HG03060 (cell line): ENCODE measurements around the gene KIF26B.

Experiments
- ATAC-seq: cut with Tn5 transposase; IDR thresholded peaks from one replicate; pipeline ENCODE4 v1.9.1; 2021; ENCODE audit warnings: low read depth, moderate number of reproducible peaks; ENCODE audit not compliant: unreplicated experiment

The KIF26B gene

GRCh38 chr1:245483247-245483646 is 328.5 kb downstream of the KIF26B start:
- ATAC-seq: no peak

GRCh38 chr1:245484176-245484575 is 329.4 kb downstream of the KIF26B start:
- ATAC-seq: no peak

GRCh38 chr1:245485996-245486395 is 331.2 kb downstream of the KIF26B start:
- no peak for ATAC-seq

GRCh38 chr1:245486775-245487470 is 332.1 kb downstream of the KIF26B start:
- no peak for ATAC-seq

- ATAC-seq: no peak
These were observed 333.8 kb downstream of the KIF26B start for GRCh38 chr1:245488346-245489129.

- no peak for ATAC-seq
These were observed 335.1 kb downstream of the KIF26B start for GRCh38 chr1:245489838-245490237.

- ATAC-seq: no peak
These were observed 338.2 kb downstream of the KIF26B start for GRCh38 chr1:245493029-245493428.

- no peak for ATAC-seq
These were observed 340.9 kb downstream of the KIF26B start for GRCh38 chr1:245495681-245496080.

GRCh38 chr1:245500546-245500945 is 345.8 kb downstream of the KIF26B start:
- no peak for ATAC-seq

- ATAC-seq: no peak
These were observed 346.8 kb downstream of the KIF26B start for GRCh38 chr1:245501633-245502032.

GRCh38 chr1:245503548-245503947 is 348.8 kb downstream of the KIF26B start:
- no peak for ATAC-seq

- ATAC-seq: no peak
These were observed 355.4 kb downstream of the KIF26B start for GRCh38 chr1:245510144-245510543.

- no peak for ATAC-seq
These were observed 357.6 kb downstream of the KIF26B start for GRCh38 chr1:245512181-245512888.

GRCh38 chr1:245512980-245513578 is 358.3 kb downstream of the KIF26B start:
- ATAC-seq: no peak

- ATAC-seq: no peak
These were observed 361.5 kb downstream of the KIF26B start for GRCh38 chr1:245516284-245516759.

- no peak for ATAC-seq
These were observed 365.8 kb downstream of the KIF26B start for GRCh38 chr1:245520611-245521010.

- no peak for ATAC-seq
These were observed 371.4 kb downstream of the KIF26B start for GRCh38 chr1:245526141-245526540.

GRCh38 chr1:245528258-245528635 is 373.5 kb downstream of the KIF26B start:
- no peak for ATAC-seq

GRCh38 chr1:245530937-245531336 is 376.2 kb downstream of the KIF26B start:
- ATAC-seq: no peak

GRCh38 chr1:245537992-245538391 is 383.2 kb downstream of the KIF26B start:
- no peak for ATAC-seq

GRCh38 chr1:245538671-245539070 is 383.9 kb downstream of the KIF26B start:
- no peak for ATAC-seq
